Measurements from ENCODE around the gene LYPD1. TPM values are rescaled to one million over a fixed set of nuclear protein-coding genes. Genes with fewer than 3 reads are reported as not detected.

Gene LYPD1
- polyA plus RNA-seq, 3 donors: 81.9 to 94.7 (median 86.8) TPM

GRCh38 chr2:132599556-132599955 lies 70.4 kb downstream of the LYPD1 start:
- DNase-seq (ENCODE audit: low read depth in 3 of 3, low spot score in 2 of 3): no peak

- DNase-seq (ENCODE audit: low read depth in 3 of 3, low spot score in 2 of 3): no peak
Measured at GRCh38 chr2:132598536-132598935, 71.5 kb downstream of the LYPD1 start.

- DNase-seq (ENCODE audit: low read depth in 3 of 3, low spot score in 2 of 3): no peak
Measured at GRCh38 chr2:132597831-132598230, 72.2 kb downstream of the LYPD1 start.

GRCh38 chr2:132597166-132597565 lies 72.8 kb downstream of the LYPD1 start:
- DNase-seq (ENCODE audit: low read depth in 3 of 3, low spot score in 2 of 3): no peak

GRCh38 chr2:132595693-132596092 lies 74.3 kb downstream of the LYPD1 start:
- DNase-seq (ENCODE audit: low read depth in 3 of 3, low spot score in 2 of 3): no peak

- no peak for DNase-seq (ENCODE audit: low read depth in 3 of 3, low spot score in 2 of 3)
Measured at GRCh38 chr2:132595186-132595585, 74.8 kb downstream of the LYPD1 start.

Data from right renal cortex interstitium (tissue), 3 donors.